ENCODE data around the gene PHACTR3.

- no peak for TF ChIP-seq CTCF (IDR thresholded peaks at IDR 0.05)
- TF ChIP-seq POLR2A (IDR thresholded peaks at IDR 0.05), result no peak
- TF ChIP-seq EP300 (IDR thresholded peaks at IDR 0.05), result no peak
Measured at GRCh38 chr20:59591061-59591460, 13.3 kb upstream of the PHACTR3 start.

Measured in tibial nerve (tissue), 4 donors.